ENCODE data around the gene WWC2. TPM values are rescaled to one million over a fixed set of nuclear protein-coding genes. Genes with fewer than 3 reads are reported as not detected.

WWC2 gene
- total RNA-seq, 2 experiments from 2014 or later, result not detected

DNA sequence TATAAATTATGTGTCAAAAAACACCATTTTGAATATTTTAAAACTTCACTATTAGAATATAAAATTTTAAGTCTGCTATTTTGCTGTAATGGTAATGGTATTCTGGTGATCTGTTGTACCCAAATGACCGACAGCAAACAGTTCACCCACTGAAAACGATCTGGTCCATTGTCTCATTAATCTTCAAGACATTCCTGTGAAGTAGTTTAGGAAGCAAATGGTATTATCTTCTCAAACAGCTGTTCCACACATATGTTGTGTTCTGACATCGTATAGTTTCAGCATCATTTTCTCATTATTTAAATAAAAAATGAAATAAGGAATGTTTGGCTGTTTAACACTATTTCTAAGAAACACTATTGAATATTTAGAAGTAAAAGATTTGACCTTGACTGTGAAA lies 98.1 kb downstream of the WWC2 start:
- Histone ChIP-seq H4K20me1 (ENCODE audit: insufficient read depth, low read length) (no peaks in the 10 kb centered on the region), H3K36me3 (ENCODE audit: insufficient read depth, low read length) (no peaks in the 10 kb centered on the region), H3K4me2 (ENCODE audit: low read length) (no peak overlapping the region), H3K9me2 (ENCODE audit: insufficient read depth, low read length) (no peaks in the 10 kb centered on the region), H3K79me2 (ENCODE audit: insufficient read depth, low read depth, low read length) (no peaks in the 10 kb centered on the region), H3K4me3 (ENCODE audit: low read depth, low read length, poor library complexity, severe bottlenecking) (no peak overlapping the region), H3K4me1 (ENCODE audit: insufficient read depth, low read length, poor library complexity, severe bottlenecking) (no peaks in the 10 kb centered on the region), H3K27ac (ENCODE audit: low read depth, low read length, poor library complexity, severe bottlenecking) (no peak overlapping the region), H2AFZ (ENCODE audit: low read length) (no peak overlapping the region), H3K9me3 (ENCODE audit: low read length) (no peaks in the 10 kb centered on the region)
- BruUV-seq (replicated peaks), result no TSS peak
- intact Hi-C loops (cut with micrococcal nuclease; ENCODE audit: unreplicated experiment), result no loop called here
- TF ChIP-seq, protein P1, sequence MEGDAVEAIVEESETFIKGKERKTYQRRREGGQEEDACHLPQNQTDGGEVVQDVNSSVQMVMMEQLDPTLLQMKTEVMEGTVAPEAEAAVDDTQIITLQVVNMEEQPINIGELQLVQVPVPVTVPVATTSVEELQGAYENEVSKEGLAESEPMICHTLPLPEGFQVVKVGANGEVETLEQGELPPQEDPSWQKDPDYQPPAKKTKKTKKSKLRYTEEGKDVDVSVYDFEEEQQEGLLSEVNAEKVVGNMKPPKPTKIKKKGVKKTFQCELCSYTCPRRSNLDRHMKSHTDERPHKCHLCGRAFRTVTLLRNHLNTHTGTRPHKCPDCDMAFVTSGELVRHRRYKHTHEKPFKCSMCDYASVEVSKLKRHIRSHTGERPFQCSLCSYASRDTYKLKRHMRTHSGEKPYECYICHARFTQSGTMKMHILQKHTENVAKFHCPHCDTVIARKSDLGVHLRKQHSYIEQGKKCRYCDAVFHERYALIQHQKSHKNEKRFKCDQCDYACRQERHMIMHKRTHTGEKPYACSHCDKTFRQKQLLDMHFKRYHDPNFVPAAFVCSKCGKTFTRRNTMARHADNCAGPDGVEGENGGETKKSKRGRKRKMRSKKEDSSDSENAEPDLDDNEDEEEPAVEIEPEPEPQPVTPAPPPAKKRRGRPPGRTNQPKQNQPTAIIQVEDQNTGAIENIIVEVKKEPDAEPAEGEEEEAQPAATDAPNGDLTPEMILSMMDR (conservative IDR thresholded peaks at IDR 0.05; ENCODE audit: low read length), result no peak
- TF ChIP-seq EZH2phosphoT487 (IDR thresholded peaks at IDR 0.05; ENCODE audit: borderline replicate concordance, low read depth, low read length), result no peak
- POLR2A ChIA-PET, result interaction anchor here (0.6 to 1.1 kb wide), 3 partner anchors 28 to 1446 kb away, joined by 3 to 5 read pairs (median 3); no protein-coding TSS in a partner anchor
- CTCF ChIA-PET (ENCODE audit: unreplicated experiment), result no interaction called here
- DNase-seq (ENCODE audit: low spot score), result no peak

DNA sequence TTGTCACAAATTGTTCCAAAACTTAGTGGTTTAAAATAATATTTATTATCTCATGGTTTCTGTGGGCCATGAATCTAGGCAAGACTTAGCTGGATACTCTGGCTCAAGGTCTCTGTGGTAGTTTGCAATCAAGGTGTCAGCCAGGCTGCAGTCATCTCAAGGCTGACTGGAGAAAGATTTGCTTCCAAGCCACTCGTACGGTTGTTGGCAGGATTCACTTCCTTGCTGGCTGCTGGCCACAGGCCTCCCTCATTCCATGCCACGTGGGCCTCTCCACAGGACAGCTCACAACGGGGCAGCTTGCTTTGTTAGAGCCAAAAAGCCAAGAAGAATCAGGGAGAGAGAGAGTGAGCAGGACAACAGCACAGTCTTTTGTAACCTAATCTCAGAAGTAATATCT lies 101.4 kb downstream of the WWC2 start:
- DNase-seq (ENCODE audit: low spot score), result no peak
- no TSS peak for BruUV-seq (replicated peaks)
- Histone ChIP-seq H3K79me2 (ENCODE audit: insufficient read depth, low read depth, low read length) (no peaks in the 10 kb centered on the region), H3K9me2 (ENCODE audit: insufficient read depth, low read length) (no peaks in the 10 kb centered on the region), H3K36me3 (ENCODE audit: insufficient read depth, low read length) (no peaks in the 10 kb centered on the region), H3K9me3 (ENCODE audit: low read length) (no peaks in the 10 kb centered on the region), H3K4me1 (ENCODE audit: insufficient read depth, low read length, poor library complexity, severe bottlenecking) (no peaks in the 10 kb centered on the region), H3K4me2 (ENCODE audit: low read length) (no peak overlapping the region), H3K27ac (ENCODE audit: low read depth, low read length, poor library complexity, severe bottlenecking) (no peak overlapping the region), H2AFZ (ENCODE audit: low read length) (no peak overlapping the region), H3K4me3 (ENCODE audit: low read depth, low read length, poor library complexity, severe bottlenecking) (no peak overlapping the region), H4K20me1 (ENCODE audit: insufficient read depth, low read length) (no peaks in the 10 kb centered on the region)
- no peak for TF ChIP-seq EZH2phosphoT487 (IDR thresholded peaks at IDR 0.05; ENCODE audit: borderline replicate concordance, low read depth, low read length)
- TF ChIP-seq, protein P1 (conservative IDR thresholded peaks at IDR 0.05; ENCODE audit: low read length), result no peak
- CTCF ChIA-PET (ENCODE audit: unreplicated experiment), result no interaction called here
- POLR2A ChIA-PET, result no interaction called here
- intact Hi-C loops (cut with micrococcal nuclease; ENCODE audit: unreplicated experiment), result no loop called here

DNA sequence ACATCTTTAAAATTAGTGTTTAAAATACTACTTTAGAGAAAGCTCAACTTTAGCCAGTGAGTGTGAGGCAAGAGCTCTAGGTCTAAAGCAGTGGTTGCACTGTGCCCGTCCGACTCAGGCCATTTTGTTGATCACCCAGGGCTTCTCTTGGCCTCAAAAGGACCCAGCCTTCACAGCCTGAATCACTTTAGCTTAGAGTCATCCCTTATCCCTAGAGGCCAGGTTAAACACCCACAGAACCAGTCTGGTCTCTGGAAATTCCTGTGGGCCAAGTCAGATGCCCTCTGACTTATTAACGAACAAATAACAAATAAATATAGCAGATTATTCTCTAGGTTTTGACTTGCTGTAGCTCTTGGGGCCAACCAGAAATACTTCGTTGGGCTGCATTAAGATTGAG lies 102.3 kb downstream of the WWC2 start:
- Histone ChIP-seq H3K4me2 (ENCODE audit: low read length) (no peak overlapping the region), H3K9me3 (ENCODE audit: low read length) (no peaks in the 10 kb centered on the region), H3K9me2 (ENCODE audit: insufficient read depth, low read length) (no peaks in the 10 kb centered on the region), H3K79me2 (ENCODE audit: insufficient read depth, low read depth, low read length) (no peaks in the 10 kb centered on the region), H3K4me1 (ENCODE audit: insufficient read depth, low read length, poor library complexity, severe bottlenecking) (no peaks in the 10 kb centered on the region), H3K4me3 (ENCODE audit: low read depth, low read length, poor library complexity, severe bottlenecking) (no peak overlapping the region), H3K27ac (ENCODE audit: low read depth, low read length, poor library complexity, severe bottlenecking) (no peak overlapping the region), H4K20me1 (ENCODE audit: insufficient read depth, low read length) (no peaks in the 10 kb centered on the region), H2AFZ (ENCODE audit: low read length) (no peak overlapping the region), H3K36me3 (ENCODE audit: insufficient read depth, low read length) (no peaks in the 10 kb centered on the region)
- POLR2A ChIA-PET, result interaction anchor here (0.7 kb wide), 1 partner anchor 869 kb away, joined by 3 read pairs; no protein-coding TSS in a partner anchor
- DNase-seq (ENCODE audit: low spot score), result no peak
- TF ChIP-seq EZH2phosphoT487 (IDR thresholded peaks at IDR 0.05; ENCODE audit: borderline replicate concordance, low read depth, low read length), result no peak
- TF ChIP-seq, protein P1 (conservative IDR thresholded peaks at IDR 0.05; ENCODE audit: low read length), result no peak
- intact Hi-C loops (cut with micrococcal nuclease; ENCODE audit: unreplicated experiment), result no loop called here
- CTCF ChIA-PET (ENCODE audit: unreplicated experiment), result no interaction called here
- no TSS peak for BruUV-seq (replicated peaks)
